GM12878 (cell line): ENCODE measurements around the gene USP47. TPM values are rescaled to one million over a fixed set of nuclear protein-coding genes. Genes with fewer than 3 reads are reported as not detected.

ENCODE experiments used
- ATAC-seq: fragments of 200-7000 bp; cut with Tn5 transposase; 3 replicates; pipeline ENCODE4 v1.9.1; 2020; ENCODE audit warnings: mild to moderate bottlenecking, moderate library complexity
- BruUV-seq: library from RNA; stranded (reverse); fragments of 400-500 nt; replicated peaks from 2 replicates; lab custom pipeline; 2021; lab: Mats Ljungman, UMichigan
- CTCF ChIA-PET: fragments of 300-600 bp; sonication (Branson Sonifier 250); formaldehyde crosslinking; extraction: SDS; loops from one replicate; lab custom pipeline; 2021; ENCODE audit warnings: inconsistent platforms; lab: Yijun Ruan, JAX
- POLR2A ChIA-PET: fragments of 350-600 bp; formaldehyde crosslinking; extraction: SDS; loops from one replicate; lab custom pipeline; 2021; ENCODE audit warnings: inconsistent platforms; lab: Charles Lee
- RAD21 ChIA-PET: fragments of 300-600 bp; sonication (Branson Sonifier 250); formaldehyde crosslinking; loops from one replicate; lab custom pipeline; 2023; ENCODE audit warnings: antibody characterized with exemption; ENCODE audit not compliant: unreplicated experiment; lab: Charles Lee
- SMC1A ChIA-PET: fragments of 300-600 bp; sonication (Branson Sonifier 250); formaldehyde crosslinking; loops from one replicate; lab custom pipeline; 2023; ENCODE audit not compliant: unreplicated experiment, uncharacterized antibody; lab: Charles Lee
- DNase-seq: peaks from one replicate; pipeline ENCODE4 v3.0.0-alpha.2; 2011; ENCODE audit warnings: low read depth, low spot score
- FAIRE-seq: peaks from 3 replicates; lab custom pipeline; 2011; peaks lifted over from hg19 to GRCh38; lab: Jason Lieb, UNC
- H2AFZ ChIP-seq: 2 replicates; pipeline ENCODE4 v1.6.0; 2011; ENCODE audit warnings: low read depth, low read length, control low read depth; ENCODE audit not compliant: control insufficient read depth
- H3K27ac ChIP-seq: 2 replicates; pipeline ENCODE4 v1.5.1; 2011; ENCODE audit warnings: control low read depth; ENCODE audit not compliant: control insufficient read depth, insufficient read depth
- H3K27me3 ChIP-seq, 2 experiments: replicated peaks in 1 of 2; 2 replicates each; pipeline versions ENCODE4 v1.6.0 to v1.6.1; 2011; ENCODE audit warnings: low read length in 1 of 2; ENCODE audit not compliant: control insufficient read depth in 2 of 2, insufficient read depth in 2 of 2
- H3K36me3 ChIP-seq, 2 experiments: 2 replicates each; pipeline ENCODE4 v1.5.1; 2011; ENCODE audit warnings: low read length in 1 of 2; ENCODE audit not compliant: control insufficient read depth in 2 of 2, insufficient read depth in 2 of 2
- H3K4me1 ChIP-seq: 2 replicates; pipeline ENCODE4 v1.6.1; 2011; ENCODE audit warnings: mild to moderate bottlenecking, low read length, moderate library complexity, mixed read lengths; ENCODE audit not compliant: control insufficient read depth, insufficient read depth
- H3K4me2 ChIP-seq: 2 replicates; pipeline ENCODE4 v1.6.0; 2011; ENCODE audit warnings: control low read depth; ENCODE audit not compliant: control insufficient read depth, insufficient read depth
- H3K4me3 ChIP-seq: fragments of 200-600 bp; sonication (generic); 2 replicates; pipeline ENCODE4 v1.5.1; 2016
- H3K79me2 ChIP-seq: 2 replicates; pipeline ENCODE4 v1.6.0; 2011; ENCODE audit warnings: low read length; ENCODE audit not compliant: control insufficient read depth, insufficient read depth
- H3K9ac ChIP-seq: 2 replicates; pipeline ENCODE4 v1.8.0; 2011; ENCODE audit warnings: low read length, control low read depth, mixed read lengths; ENCODE audit not compliant: control insufficient read depth, insufficient read depth
- H3K9me3 ChIP-seq: replicated peaks from 3 replicates; pipeline ENCODE4 v1.5.1; 2011; ENCODE audit warnings: mild to moderate bottlenecking, low read length; ENCODE audit not compliant: control insufficient read depth, insufficient read depth
- H4K20me1 ChIP-seq: 2 replicates; pipeline ENCODE4 v1.6.0; 2011; ENCODE audit not compliant: control insufficient read depth, insufficient read depth
- CHD4 ChIP-seq: fragments of 200-600 bp; sonication (generic); IDR thresholded peaks from 2 replicates; pipeline ENCODE4 v1.6.1; 2016; ENCODE audit warnings: mild to moderate bottlenecking
- EGR1 ChIP-seq, 2 experiments: IDR thresholded peaks; 1 replicate in 1 of 2; 2 replicates in 1 of 2; pipeline ENCODE4 v1.6.1; 2011 to 2012; ENCODE audit warnings: low read depth in 2 of 2, low read length in 2 of 2, borderline replicate concordance in 1 of 2, mild to moderate bottlenecking in 1 of 2, moderate library complexity in 1 of 2
- HCFC1 ChIP-seq: fragments of 150-350 bp; IDR thresholded peaks from 2 replicates; pipeline ENCODE4 v1.6.1; 2014; ENCODE audit warnings: low read length
- MTA2 ChIP-seq: fragments of 450-650 bp; IDR thresholded peaks from 2 replicates; pipeline ENCODE4 v1.6.1; 2016; ENCODE audit warnings: low read depth, mild to moderate bottlenecking, moderate library complexity
- NFYB ChIP-seq: IDR thresholded peaks from 2 replicates; pipeline ENCODE4 v1.6.1; 2011; ENCODE audit warnings: low read depth, mild to moderate bottlenecking, low read length, improper control_type of control experiment, moderate library complexity; ENCODE audit not compliant: insufficient read depth
- RB1 ChIP-seq: fragments of 450-650 bp; formaldehyde crosslinking; IDR thresholded peaks from 2 replicates; pipeline ENCODE4 v1.6.1; 2017; ENCODE audit warnings: mild to moderate bottlenecking, borderline replicate concordance
- RBBP5 ChIP-seq: fragments of 200-600 bp; sonication (generic); conservative IDR thresholded peaks from 2 replicates; pipeline ENCODE4 v1.6.1; 2016
- STAT1 ChIP-seq: fragments of 450-650 bp; conservative IDR thresholded peaks from 2 replicates; pipeline ENCODE4 v1.6.1; 2014; ENCODE audit warnings: antibody characterized with exemption, mild to moderate bottlenecking
- WGBS: methylation state at CpG from one replicate; pipeline ENCODE4 v1.1.6; 2016; ENCODE audit warnings: low lambda C conversion rate; ENCODE audit not compliant: insufficient replicate concordance, insufficient coverage; ENCODE audit errors: missing lambda C conversion rate; 5-methylcytosine and 5-hydroxymethylcytosine counted together
- in situ Hi-C: fragments of 300-500 bp; cut with MboI; formaldehyde crosslinking; loops from 9 replicates; pipeline ENCODE4 v1.14.3; 2018; ENCODE audit warnings: mixed read lengths
- intact Hi-C: fragments of 100-400 bp; cut with micrococcal nuclease; formaldehyde crosslinking; loops from one replicate; pipeline ENCODE4 v1.14.2; 2022; ENCODE audit not compliant: unreplicated experiment
- polyA plus RNA-seq, 11 experiments: library from polyadenylated mRNA; depleted of rRNA in 4 of 11; unstranded in 6 of 11; stranded (reverse) in 5 of 11; fragments of >200 nt; fragmentation: Nextera tagmentation in 4 of 11; fragmentation: Illumina TruSeq in 1 of 11; extraction: Ambion mirVana in 4 of 11; extraction: Trizol in 1 of 11; gene quantifications; 1 replicate in 1 of 11; 2 replicates in 10 of 11; pipeline versions ENCODE4 v1.2.1 to v1.2.3, GENCODE V29; 2011 to 2016; ENCODE audit warnings: inconsistent platforms in 2 of 11, missing spikeins in 2 of 11, low read depth in 1 of 11
- total RNA-seq, 4 experiments: library from RNA; depleted of rRNA in 3 of 4; stranded (reverse); fragments of >200 nt in 3 of 4; fragmentation: Illumina TruSeq in 1 of 4; extraction: Trizol in 1 of 4; gene quantifications; 2 replicates each; pipeline versions ENCODE4 v1.2.1 to v1.2.3, GENCODE V29; 2013 to 2021
- TF ChIP-seq, protein P1 (sequence below): fragments of 450-650 bp; IDR thresholded peaks from 2 replicates; pipeline ENCODE4 v1.6.1; 2014; ENCODE audit warnings: mild to moderate bottlenecking
- TF ChIP-seq, protein P2 (sequence below): IDR thresholded peaks from 2 replicates; pipeline ENCODE4 v1.6.1; 2012; ENCODE audit warnings: low read depth, low read length, improper control_type of control experiment

USP47 gene
- total and polyA plus RNA-seq, 10 of the 15 experiments (the other 5 are each of a cell fraction or from before 2014, with no cell fraction given), result 13.9 to 54.0 (median 31.6) TPM

DNA sequence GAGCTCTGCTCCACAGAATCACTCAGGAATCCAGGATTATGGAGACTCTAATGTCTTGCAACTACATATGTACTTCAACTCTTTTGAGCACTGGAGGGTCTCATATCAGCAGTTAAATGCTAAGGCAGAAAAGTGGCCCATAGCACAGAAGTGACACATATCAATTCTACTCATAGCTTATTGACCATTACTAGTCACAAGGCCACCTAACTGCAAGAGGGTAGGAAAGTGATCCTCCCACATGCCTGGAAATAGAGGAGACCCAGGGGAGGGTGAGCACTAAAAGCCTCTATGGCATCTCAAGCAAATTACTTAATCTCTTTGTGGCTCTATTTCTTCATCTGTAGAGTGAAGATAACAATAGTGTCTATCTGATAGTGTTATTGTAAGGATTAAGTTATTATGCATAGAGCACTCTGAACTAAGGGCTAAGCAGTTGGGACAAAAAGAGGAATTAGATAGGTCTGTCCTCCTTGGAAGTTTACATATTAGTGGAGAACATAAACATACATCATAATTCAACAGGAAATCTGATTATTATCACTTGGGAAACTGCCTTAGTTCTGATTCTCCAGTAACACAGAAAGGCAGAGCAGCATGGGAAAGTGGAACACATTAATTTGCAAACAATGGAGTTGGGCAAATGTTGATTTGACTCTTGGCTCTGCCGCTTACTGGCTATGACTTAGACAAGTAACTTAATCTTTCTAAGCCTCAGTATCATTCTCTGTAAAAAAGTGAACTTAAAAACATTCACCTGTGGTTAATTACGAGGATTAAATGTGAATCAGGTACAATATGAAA, 25.1 kb upstream of the USP47 start:
- in situ Hi-C loops, result no loop called here
- 50% methylated on average over 2 of the region's 2 CpGs for WGBS
- intact Hi-C loops, result no loop called here
- H3K36me3 ChIP-seq, result no peaks in the 10 kb centered on the region
- SMC1A ChIA-PET, result no interaction called here
- H4K20me1 ChIP-seq, result no peaks in the 10 kb centered on the region
- FAIRE-seq (no peak), ATAC-seq (no peak), DNase-seq (no peak)
- H3K4me1 ChIP-seq, result no peaks in the 10 kb centered on the region
- CTCF ChIA-PET, result interaction anchor here (3.2 kb wide), 1 partner anchor 10 kb away, joined by 8 read pairs; no protein-coding TSS in a partner anchor
- peaks cover 0 to 2% of the 10 kb centered on the region in 2 experiments; a peak in 2 of 4 replicates for H3K27me3 ChIP-seq
- H3K4me3 ChIP-seq, result no peak overlapping the region
- H3K9ac ChIP-seq, result no peak overlapping the region
- H2AFZ ChIP-seq, result no peak overlapping the region
- no TSS peak for BruUV-seq
- no peak overlapping the region for H3K27ac ChIP-seq
- POLR2A ChIA-PET, result no interaction called here
- no peaks in the 10 kb centered on the region for H3K9me3 ChIP-seq
- RAD21 ChIA-PET, result no interaction called here
- no peak for TF ChIP-seq NFYB
- TF ChIP-seq, protein P1, sequence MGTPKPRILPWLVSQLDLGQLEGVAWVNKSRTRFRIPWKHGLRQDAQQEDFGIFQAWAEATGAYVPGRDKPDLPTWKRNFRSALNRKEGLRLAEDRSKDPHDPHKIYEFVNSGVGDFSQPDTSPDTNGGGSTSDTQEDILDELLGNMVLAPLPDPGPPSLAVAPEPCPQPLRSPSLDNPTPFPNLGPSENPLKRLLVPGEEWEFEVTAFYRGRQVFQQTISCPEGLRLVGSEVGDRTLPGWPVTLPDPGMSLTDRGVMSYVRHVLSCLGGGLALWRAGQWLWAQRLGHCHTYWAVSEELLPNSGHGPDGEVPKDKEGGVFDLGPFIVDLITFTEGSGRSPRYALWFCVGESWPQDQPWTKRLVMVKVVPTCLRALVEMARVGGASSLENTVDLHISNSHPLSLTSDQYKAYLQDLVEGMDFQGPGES, result no peak
- TF ChIP-seq, protein P2, sequence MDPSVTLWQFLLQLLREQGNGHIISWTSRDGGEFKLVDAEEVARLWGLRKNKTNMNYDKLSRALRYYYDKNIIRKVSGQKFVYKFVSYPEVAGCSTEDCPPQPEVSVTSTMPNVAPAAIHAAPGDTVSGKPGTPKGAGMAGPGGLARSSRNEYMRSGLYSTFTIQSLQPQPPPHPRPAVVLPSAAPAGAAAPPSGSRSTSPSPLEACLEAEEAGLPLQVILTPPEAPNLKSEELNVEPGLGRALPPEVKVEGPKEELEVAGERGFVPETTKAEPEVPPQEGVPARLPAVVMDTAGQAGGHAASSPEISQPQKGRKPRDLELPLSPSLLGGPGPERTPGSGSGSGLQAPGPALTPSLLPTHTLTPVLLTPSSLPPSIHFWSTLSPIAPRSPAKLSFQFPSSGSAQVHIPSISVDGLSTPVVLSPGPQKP, result no peak
- TF ChIP-seq HCFC1, result no peak
- no peak for TF ChIP-seq EGR1 (IDR thresholded peaks at IDR 0.05; ENCODE audit: borderline replicate concordance in 1 of 2, low read depth in 2 of 2, low read length in 2 of 2)
- TF ChIP-seq STAT1, result no peak
- TF ChIP-seq CHD4, result no peak
- TF ChIP-seq MTA2, result no peak
- no peak for TF ChIP-seq RB1
- TF ChIP-seq RBBP5, result no peak
- no peak overlapping the region for H3K4me2 ChIP-seq
- no peaks in the 10 kb centered on the region for H3K79me2 ChIP-seq
